NB4 (cell line): ENCODE results near the gene MRGPRX3.

ENCODE experiments used
- MYC ChIP-seq: IDR thresholded peaks from 2 replicates; pipeline ENCODE4 v1.6.1; 2011; ENCODE audit warnings: low read depth, low read length
- POLR2A ChIP-seq: IDR thresholded peaks from 2 replicates; pipeline ENCODE4 v1.6.1; 2011; ENCODE audit warnings: mild to moderate bottlenecking; ENCODE audit not compliant: insufficient read length; ENCODE audit errors: extremely low read depth
- TF ChIP-seq, protein P1 (sequence below): IDR thresholded peaks from one replicate; pipeline ENCODE4 v1.5.1; 2012; ENCODE audit warnings: low read depth, low read length
- TF ChIP-seq, protein P2 (sequence below): IDR thresholded peaks from 2 replicates; pipeline ENCODE4 v1.6.1; 2011; ENCODE audit warnings: low read depth, low read length

DNA sequence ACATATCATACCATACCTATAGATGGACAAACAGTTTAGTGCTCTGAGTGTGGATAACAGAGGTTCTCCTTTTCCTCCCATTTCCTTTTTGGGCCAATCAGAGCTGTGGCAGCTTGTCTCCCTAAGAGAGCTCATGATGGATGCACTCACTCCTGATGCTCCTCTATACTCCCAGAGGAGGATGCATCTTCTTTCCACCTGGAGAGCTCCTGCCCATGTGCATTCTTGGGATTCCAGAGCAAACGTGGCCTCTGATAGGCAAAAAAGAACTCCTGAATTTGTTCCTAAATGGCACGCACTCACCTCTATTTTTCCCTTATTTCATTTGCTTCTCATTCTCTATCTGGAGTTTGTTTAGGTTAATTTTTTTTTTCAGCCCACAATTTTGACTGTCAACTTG, 2.9 kb downstream of the MRGPRX3 start:
- TF ChIP-seq, protein P1, sequence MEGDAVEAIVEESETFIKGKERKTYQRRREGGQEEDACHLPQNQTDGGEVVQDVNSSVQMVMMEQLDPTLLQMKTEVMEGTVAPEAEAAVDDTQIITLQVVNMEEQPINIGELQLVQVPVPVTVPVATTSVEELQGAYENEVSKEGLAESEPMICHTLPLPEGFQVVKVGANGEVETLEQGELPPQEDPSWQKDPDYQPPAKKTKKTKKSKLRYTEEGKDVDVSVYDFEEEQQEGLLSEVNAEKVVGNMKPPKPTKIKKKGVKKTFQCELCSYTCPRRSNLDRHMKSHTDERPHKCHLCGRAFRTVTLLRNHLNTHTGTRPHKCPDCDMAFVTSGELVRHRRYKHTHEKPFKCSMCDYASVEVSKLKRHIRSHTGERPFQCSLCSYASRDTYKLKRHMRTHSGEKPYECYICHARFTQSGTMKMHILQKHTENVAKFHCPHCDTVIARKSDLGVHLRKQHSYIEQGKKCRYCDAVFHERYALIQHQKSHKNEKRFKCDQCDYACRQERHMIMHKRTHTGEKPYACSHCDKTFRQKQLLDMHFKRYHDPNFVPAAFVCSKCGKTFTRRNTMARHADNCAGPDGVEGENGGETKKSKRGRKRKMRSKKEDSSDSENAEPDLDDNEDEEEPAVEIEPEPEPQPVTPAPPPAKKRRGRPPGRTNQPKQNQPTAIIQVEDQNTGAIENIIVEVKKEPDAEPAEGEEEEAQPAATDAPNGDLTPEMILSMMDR, result no peak
- TF ChIP-seq MYC (no peak), POLR2A (no peak)
- TF ChIP-seq, protein P2, sequence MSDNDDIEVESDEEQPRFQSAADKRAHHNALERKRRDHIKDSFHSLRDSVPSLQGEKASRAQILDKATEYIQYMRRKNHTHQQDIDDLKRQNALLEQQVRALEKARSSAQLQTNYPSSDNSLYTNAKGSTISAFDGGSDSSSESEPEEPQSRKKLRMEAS, result no peak
